Endothelial cell (in vitro differentiated cells): ENCODE measurements around the gene HDAC5. TPM values are rescaled to one million over a fixed set of nuclear protein-coding genes. Genes with fewer than 3 reads are reported as not detected.
A peak's percentile ranks its signal among the peaks of the same experiment; 100 is the strongest.

Source experiments
- DNase-seq: peaks from one replicate; pipeline ENCODE4 v3.0.0; 2021; ENCODE audit warnings: low spot score
- H3K27ac Mint-ChIP-seq: one replicate; pipeline ENCODE4 v1.8.0; 2021; ENCODE audit warnings: mixed read lengths, inconsistent platforms; ENCODE audit not compliant: unreplicated experiment
- H3K27me3 Mint-ChIP-seq: one replicate; pipeline ENCODE4 v1.8.0; 2021; ENCODE audit warnings: mild to moderate bottlenecking, moderate library complexity, mixed read lengths, inconsistent platforms; ENCODE audit not compliant: unreplicated experiment
- H3K36me3 Mint-ChIP-seq: one replicate; pipeline ENCODE4 v1.8.0; 2021; ENCODE audit warnings: mild to moderate bottlenecking, low read depth, mixed read lengths, inconsistent platforms; ENCODE audit not compliant: unreplicated experiment
- H3K4me1 Mint-ChIP-seq: one replicate; pipeline ENCODE4 v1.8.0; 2021; ENCODE audit warnings: mild to moderate bottlenecking, mixed read lengths, inconsistent platforms; ENCODE audit not compliant: unreplicated experiment
- H3K4me3 Mint-ChIP-seq: one replicate; pipeline ENCODE4 v1.8.0; 2021; ENCODE audit warnings: mild to moderate bottlenecking, mixed read lengths, inconsistent platforms; ENCODE audit not compliant: unreplicated experiment
- H3K9me3 Mint-ChIP-seq: one replicate; pipeline ENCODE4 v1.8.0; 2021; ENCODE audit warnings: mixed read lengths, inconsistent platforms; ENCODE audit not compliant: unreplicated experiment
- CTCF ChIP-seq: fragments of 200-600 bp; sonication (generic); IDR thresholded peaks from one replicate; pipeline ENCODE4 v1.5.0; 2021; ENCODE audit warnings: antibody characterized with exemption; ENCODE audit not compliant: unreplicated experiment
- total RNA-seq: library from RNA; stranded (reverse); fragmentation: NEBNext Ultra II Directional; extraction: Animal tissue kit (Norgen Biotek cat#: 25700); gene quantifications from one replicate; pipeline ENCODE4 v1.2.1, GENCODE V29; 2021; ENCODE audit not compliant: unreplicated experiment

Gene HDAC5
- total RNA-seq, 1 donor from 2014 or later, result 51.4 TPM

- Mint-ChIP-seq H3K36me3 (peaks cover 5% of the 10 kb centered on the region), H3K27ac (peak overlapping the region; percentile 100), H3K4me3 (no peak overlapping the region), H3K9me3 (no peaks in the 10 kb centered on the region), H3K27me3 (peaks cover 11% of the 10 kb centered on the region), H3K4me1 (peaks cover 42% of the 10 kb centered on the region)
- DNase-seq, result no peak
- no peak for TF ChIP-seq CTCF
Observed at GRCh38 chr17:44094701-44095387, 28.6 kb downstream of the HDAC5 start.

- no peaks in the 10 kb centered on the region for H3K9me3 Mint-ChIP-seq
- peaks cover 12% of the 10 kb centered on the region for H3K27me3 Mint-ChIP-seq
- H3K27ac Mint-ChIP-seq, result peak overlapping the region; percentile 77
- H3K4me3 Mint-ChIP-seq, result no peak overlapping the region
- H3K4me1 Mint-ChIP-seq, result peaks cover 42% of the 10 kb centered on the region
- DNase-seq, result no peak
- H3K36me3 Mint-ChIP-seq, result peaks cover 9% of the 10 kb centered on the region
- no peak for TF ChIP-seq CTCF
Observed at GRCh38 chr17:44093231-44093900, 30.1 kb downstream of the HDAC5 start.

- Mint-ChIP-seq H3K27me3 (peaks cover 16% of the 10 kb centered on the region), H3K9me3 (no peaks in the 10 kb centered on the region), H3K4me3 (no peak overlapping the region), H3K27ac (peak overlapping the region; percentile 48), H3K36me3 (peaks cover 9% of the 10 kb centered on the region), H3K4me1 (peaks cover 41% of the 10 kb centered on the region)
- DNase-seq, result no peak
- TF ChIP-seq CTCF, result no peak
Observed at GRCh38 chr17:44092051-44092450, 31.4 kb downstream of the HDAC5 start.

- H3K4me1 Mint-ChIP-seq, result peaks cover 39% of the 10 kb centered on the region
- no peak for DNase-seq
- H3K36me3 Mint-ChIP-seq, result peaks cover 9% of the 10 kb centered on the region
- no peak for TF ChIP-seq CTCF
- H3K27me3 Mint-ChIP-seq, result peaks cover 16% of the 10 kb centered on the region
- no peaks in the 10 kb centered on the region for H3K9me3 Mint-ChIP-seq
- H3K27ac Mint-ChIP-seq, result peak overlapping the region; percentile 48
- H3K4me3 Mint-ChIP-seq, result peak overlapping the region; percentile 73
Observed at GRCh38 chr17:44091200-44091997, 32.0 kb downstream of the HDAC5 start.
